Measurements from ENCODE around the gene RGPD3. TPM values are rescaled to one million over a fixed set of nuclear protein-coding genes. Genes with fewer than 3 reads are reported as not detected.
"Not testable (repeated sequence)": the region's sequence is repeated elsewhere in the genome, so short reads cannot be mapped to it uniquely, and the experiment has no call there.

RGPD3 gene
- total RNA-seq, 1 donor from 2014 or later, result 0.55 TPM

DNA sequence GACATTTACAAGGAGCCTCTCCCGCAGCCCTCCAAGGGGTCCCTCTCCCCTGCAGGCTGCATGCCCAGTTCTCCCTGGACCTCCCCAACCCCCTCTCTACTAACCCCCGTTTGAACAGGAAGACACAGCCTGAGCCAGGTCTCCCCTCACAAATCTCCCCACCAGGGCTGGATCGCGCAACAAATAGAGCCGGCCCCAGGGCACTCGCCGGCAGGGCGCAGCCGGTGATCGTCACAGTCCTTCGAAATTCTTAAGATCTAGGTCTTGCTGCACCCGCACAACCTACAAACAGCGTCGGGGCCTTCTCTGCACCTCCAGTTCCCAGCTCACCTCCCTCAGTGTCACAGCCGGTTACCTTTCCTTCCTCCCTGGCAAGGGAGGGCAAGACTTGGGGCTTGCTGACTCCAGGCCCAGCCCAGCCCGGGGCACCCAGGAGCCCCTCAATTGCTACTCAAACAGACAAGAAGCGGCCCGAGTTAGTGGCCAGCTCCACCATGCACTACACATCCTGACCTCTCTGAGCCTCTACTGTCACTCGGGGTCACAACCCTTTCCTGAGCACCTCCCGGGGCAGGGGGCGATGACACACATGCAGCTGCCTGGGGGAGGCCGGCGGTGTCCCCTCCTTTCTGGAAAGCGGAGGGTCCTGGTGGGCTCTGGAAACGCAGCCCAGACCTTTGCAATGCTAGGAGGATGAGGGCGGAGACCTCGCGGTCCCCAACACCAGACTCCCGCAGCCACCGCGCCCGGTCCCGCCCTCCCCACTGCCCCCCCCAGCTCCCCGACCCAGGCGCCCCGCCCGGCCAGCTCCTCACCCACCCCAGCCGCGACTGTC, 18.6 kb upstream of the RGPD3 start, which contains the start of gene CD8B2:
Gene CD8B2 (plus strand): TSS at position 814 of the 835 bp plus-strand sequence. CDS start 63 bp downstream, outside the sequence.
- DNase-seq (ENCODE audit: low read depth), result not testable (repeated sequence)

DNA sequence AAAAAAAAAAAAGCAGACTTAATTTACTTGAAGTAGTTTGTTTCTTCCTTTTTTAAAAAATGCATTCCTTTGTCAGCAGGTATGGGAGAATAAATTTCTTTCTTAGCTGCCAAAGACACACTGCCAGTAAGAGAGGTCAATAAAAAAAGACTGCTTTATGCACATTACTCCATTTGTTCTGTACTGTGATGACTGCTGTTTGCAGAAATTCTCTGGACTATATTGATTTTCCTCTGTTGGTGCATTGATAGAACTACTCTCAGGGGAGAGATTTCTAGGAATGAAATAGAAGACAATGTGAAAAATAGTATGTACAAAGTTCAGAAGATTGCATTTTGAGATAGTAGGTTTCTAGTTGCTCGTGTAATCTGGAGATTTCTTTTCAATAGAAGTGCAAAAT, 11.3 kb upstream of the RGPD3 start:
- not testable (repeated sequence) for DNase-seq (ENCODE audit: low read depth)

DNA sequence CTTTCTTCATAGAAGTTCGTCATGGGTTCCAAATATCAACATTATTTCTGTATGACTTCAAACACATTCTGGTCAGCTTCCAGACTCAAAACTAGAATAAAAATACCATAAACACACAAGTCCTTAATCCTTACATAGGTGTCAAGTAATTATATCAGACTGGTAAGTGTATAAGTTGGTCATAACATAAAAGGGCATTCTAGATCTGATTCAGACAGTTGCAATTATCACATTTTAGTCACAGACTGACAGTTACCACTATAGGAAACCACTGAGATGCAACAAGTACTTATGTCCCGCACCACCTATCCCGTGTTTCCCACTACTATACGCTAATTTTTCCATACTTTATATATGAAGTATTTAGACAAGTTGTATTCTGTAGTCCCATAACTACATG, 9.4 kb upstream of the RGPD3 start:
- DNase-seq (ENCODE audit: low read depth), result not testable (repeated sequence)

DNA sequence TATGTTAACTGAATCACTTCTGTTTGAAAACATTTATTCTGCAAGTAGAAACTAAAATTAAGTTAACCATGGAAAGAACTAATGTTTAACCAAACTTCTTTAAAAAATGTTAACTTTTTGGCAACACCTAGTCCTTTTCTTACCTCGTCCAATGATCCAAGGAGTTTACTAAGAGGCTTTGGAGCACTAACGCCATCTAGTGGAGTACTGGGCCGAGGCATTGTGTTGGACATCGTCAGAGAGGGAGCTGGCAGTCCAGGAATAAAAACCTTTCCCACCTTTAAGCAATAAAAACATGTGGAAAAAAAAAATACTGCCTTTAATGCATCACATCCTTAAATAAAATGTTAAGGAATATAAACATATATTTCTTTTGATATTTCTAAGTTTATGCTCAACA, 2.4 kb upstream of the RGPD3 start:
- DNase-seq (ENCODE audit: low read depth), result not testable (repeated sequence)

DNA sequence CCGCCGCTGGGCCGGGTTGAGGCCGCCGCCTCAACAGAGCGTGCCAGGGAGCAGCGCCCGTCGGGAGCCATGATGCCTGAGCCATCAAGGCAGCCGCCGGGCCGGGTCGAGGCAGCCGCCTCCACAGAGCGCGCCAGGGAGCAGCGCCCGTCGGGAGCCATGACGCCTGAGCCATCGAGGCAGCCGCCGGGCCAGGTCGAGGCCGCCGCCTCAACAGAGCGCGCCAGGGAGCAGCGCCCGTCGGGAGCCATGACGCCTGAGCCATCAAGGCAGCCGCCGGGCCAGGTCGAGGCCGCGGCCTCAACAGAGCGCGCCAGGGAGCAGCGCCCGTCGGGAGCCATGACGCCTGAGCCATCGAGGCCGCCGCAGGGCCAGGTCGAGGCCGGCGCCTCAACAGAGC, 697 bp downstream of the RGPD3 start:
- DNase-seq (ENCODE audit: low read depth), result not testable (repeated sequence)

DNA sequence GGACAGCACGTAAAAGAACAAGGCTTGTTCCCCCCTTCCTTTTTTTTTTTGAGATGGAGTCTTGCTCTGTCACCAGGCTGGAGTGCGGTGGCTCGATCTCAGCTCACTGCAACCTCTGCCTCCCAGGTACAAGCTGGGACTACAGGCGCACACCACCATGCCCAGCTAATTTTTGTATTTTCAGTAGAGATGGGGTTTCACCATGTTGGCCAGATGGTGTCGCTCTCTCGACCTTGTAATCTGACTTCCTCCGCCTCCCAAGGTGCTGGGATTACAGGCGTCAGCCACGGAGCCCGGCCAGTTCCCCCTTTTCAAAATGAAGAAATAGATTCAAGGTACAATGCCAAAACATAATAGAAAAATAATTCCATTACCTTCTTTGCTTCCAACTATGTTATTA, 6.3 kb downstream of the RGPD3 start:
- DNase-seq (ENCODE audit: low read depth), result not testable (repeated sequence)

DNA sequence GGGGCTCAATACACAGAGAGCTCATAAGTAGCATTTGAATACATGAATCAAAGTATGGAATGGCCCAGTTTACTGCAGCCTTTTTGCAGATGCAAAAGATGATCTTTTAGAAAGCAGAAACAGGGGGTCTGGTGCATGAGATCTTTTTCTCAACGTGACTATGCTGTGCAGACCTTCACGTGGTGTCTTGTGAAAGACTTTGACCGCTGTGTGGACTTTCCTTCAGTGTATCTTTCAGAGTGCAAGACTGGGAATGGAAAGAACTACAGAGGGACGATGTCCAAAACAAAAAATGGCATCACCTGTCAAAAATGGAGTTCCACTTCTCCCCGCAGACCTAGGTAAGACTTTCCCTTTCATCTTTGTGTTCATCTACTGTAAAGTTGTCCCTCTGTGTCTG, 77.5 kb downstream of the RGPD3 start:
- not testable (repeated sequence) for DNase-seq (ENCODE audit: low read depth)

DNA sequence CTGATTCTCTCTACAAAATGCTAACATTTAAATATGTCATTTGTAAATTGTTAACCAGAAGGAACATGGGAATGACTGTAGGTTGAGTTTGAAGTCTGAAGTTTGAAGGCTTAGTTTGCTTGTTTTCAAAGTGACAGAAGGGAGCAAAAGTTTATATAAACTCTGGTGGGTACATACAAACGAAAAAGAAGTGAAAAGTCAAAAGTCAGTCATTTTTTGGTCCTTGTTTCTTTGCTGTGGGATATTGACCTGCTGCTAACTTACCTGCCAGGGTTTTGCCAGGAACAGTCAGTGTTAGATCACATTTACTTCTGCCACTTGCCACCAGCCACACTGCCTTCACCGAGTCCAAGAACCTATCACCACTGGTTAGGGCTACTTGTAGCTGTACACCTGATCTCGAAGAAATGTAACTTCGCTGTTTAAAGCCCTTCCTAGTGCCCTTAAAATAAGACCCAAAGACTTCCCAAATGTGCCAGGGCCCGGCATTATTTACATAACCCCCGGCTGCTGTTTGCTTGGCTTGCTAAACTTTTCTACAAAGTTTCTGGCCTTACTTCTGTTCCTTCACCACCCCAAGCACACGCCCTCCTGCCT, 79.3 kb downstream of the RGPD3 start:
- not testable (repeated sequence) for DNase-seq (ENCODE audit: low read depth)

DNA sequence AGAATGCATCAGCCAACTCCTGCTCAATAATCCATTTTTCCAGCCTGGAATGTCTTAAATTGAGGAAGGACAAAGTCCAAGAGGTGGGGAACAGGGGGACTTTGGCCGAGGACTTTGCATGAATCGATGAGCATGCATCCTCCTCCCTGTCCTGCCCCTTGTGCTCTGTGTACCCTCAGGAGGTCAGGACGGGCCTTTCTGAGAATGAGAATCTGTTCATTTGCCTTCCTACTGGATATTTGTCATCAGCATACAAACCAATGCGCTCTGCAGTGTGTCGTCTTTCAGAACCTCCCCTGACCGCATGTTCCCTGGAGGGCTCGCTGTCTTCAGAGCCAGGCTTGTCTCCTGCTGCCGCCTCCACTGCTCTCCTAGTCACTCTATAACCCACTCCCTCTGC, 83.7 kb downstream of the RGPD3 start:
- not testable (repeated sequence) for DNase-seq (ENCODE audit: low read depth)

DNA sequence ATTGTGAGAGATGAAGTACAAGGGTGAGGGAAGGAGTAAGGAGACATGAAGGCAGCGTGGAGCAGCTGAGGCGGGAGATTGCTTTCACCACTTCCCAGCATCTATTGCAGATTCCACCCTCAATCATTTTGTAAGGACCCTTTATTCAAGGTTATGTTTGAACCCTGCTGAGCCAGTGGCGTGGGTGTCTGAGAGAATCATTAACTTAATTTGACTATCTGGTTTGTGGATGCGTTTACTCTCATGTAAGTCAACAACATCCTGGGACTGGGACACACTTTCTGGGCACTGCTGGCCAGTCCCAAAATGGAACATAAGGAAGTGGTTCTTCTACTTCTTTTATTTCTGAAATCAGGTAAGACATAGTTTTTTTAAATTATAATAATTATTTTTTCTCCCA, 86.3 kb downstream of the RGPD3 start:
- DNase-seq (ENCODE audit: low read depth), result not testable (repeated sequence)

DNA sequence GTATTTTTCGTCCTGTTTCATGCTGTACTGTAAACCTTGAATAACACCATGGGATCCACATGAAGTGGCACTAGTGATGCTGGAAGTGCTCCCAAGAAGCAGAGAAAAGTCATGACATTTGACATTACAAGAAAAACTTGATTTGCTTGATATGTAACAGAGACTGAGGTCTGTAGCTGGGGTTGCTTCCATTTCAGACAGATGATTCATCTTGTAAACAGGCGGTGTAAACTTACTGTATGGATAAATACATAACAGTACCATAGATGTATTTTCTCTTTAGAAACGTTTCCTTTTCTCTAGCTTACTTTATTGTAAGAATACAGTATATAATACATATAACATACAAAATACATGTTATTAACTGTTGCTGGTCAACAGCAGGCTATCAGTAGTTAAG, 88.6 kb downstream of the RGPD3 start:
- DNase-seq (ENCODE audit: low read depth), result not testable (repeated sequence)

DNA sequence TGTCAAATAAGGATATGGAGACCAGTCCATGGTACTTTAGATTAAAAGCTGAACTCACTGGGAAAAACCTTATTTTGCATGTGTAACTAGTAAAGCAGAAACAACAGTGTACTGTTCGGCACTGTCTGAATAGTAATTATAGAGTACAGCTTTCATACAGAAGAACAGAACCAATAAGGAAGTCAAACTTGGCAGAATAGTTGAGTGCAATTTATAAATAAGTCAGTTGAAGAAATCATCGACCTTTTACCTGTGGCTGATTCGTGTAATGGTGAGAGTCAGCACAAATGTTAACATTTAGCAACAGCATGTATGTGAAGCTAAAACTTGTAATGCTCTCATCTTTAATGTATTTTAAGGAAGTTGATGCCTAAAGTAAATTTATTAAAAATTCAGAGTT, 99.0 kb downstream of the RGPD3 start:
- not testable (repeated sequence) for DNase-seq (ENCODE audit: low read depth)

DNA sequence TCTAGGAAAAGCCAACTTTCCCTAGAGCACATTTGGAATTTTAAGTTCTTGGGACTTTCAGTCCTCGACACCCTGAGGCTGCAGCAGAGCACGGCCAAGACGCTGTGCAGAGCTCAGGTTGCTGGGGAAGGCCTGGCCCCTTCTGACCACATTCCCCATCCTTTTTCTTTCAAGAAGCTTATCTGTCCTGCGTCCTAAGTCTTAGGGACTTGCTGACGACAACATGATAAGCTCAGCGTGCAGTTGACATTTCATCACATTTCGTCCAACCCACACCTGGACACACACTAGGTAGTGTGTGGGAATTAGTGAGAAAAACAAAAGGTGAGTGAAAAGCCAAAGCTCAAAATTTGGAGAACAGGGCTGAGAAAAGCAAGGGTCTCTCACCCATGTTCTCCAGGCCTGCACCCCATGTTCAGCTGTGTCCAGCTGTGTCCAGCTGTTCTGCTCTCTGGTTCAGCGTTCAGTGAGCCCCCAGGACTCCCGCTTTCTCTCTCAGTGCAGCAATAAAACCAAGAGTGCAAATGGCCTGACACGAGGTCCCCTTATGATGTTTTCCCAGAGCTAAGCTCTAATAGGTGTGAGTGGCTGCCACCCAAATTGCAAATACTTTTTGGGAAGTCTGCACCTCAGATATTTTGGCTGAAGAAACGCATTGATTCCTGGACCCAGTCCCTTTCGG, 101.9 kb downstream of the RGPD3 start:
- DNase-seq (ENCODE audit: low read depth), result no peak

DNA sequence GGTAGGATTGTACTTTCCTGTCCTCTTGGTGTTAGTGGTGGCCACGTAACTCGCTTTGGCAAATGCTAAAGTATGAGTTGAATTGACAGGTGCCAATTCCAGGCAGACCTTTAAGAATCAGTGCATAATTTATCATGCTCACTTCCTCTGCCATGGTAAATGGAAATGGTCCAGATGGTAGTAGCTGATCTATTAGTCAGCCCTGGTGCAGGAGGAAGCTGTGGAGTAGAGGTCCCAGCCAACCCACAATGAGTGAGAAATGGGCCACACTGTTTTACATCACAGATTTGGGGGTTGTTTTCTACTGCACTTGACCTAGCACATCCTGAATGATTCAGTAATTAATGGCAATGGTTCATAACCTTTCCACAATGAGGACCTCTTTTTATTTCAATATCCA, 104.4 kb downstream of the RGPD3 start:
- DNase-seq (ENCODE audit: low read depth), result no peak

DNA sequence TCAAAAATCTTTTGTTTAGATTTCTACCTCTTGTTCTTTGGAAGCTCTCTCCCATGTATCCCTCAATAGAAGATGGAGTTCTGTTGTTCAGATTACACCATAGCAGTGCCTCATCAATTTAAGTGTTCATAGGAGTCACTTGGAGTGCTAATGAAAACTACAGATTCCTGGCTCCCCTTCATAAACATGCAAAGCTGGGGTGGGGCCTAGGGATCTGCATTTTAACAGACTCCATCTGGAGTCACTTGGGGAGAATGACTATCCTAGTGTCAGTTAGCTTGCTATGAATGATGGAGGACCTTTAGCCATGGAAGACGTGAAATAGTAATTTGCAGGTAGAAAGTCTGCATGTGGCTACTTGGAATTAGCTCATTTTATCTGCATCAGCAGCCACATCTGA, 105.4 kb downstream of the RGPD3 start:
- DNase-seq (ENCODE audit: low read depth), result no peak

DNA sequence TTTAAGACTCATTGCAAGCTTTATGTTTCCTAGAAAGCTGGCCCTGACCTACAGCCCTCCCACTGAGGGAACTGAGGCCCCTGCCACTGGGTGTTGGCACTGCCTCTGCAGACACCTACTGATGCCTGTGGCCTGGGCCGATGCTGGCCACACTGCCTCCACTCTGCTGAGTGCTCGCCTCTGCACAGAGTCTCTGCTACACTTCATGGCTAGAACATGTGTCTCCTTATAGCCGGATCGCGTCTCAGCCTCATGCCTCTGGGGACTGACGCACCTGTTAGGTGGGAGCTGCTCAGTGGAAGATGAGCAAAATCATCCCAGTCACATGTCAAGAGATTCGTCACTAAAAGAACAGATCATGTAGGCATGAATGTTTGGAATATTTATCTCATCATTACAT, 108.7 kb downstream of the RGPD3 start:
- no peak for DNase-seq (ENCODE audit: low read depth)

DNA sequence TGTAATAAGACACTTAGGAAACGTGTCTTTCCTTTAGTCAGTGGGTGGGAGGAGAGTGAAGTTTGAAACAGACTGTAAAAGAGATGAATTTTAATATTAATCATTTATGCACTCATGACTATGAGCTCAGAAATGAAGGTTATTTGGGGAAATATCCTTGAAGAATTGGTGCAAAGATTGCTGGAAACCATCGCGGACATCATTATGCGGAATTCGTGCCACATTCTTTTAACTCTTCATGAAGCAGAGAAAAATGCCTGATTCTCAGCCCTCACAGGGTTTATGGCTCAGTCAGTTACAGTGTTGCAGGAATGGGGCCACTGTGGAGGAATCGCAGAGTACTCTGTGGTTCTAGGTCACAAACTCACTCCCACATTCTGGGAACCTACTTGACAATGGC, 109.7 kb downstream of the RGPD3 start:
- no peak for DNase-seq (ENCODE audit: low read depth)

DNA sequence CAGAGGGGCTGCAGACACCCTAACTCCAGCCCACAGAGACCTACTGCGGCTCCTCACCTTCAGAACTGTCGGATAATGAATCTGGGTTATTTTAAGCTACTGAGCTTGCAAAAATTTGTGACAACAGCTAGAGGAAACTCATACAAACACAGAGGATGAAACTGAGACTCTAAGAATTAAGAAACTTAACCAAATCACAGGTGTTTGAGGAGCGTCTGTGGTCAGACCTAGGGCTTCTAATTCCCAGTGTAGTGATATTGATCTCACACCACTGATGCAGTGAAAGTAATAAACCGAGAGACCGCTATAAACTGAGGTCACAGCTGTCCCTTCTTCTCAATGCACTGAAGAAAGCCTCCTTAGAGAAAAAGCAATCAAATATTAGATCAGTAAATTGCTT, 110.1 kb downstream of the RGPD3 start:
- no peak for DNase-seq (ENCODE audit: low read depth)

DNA sequence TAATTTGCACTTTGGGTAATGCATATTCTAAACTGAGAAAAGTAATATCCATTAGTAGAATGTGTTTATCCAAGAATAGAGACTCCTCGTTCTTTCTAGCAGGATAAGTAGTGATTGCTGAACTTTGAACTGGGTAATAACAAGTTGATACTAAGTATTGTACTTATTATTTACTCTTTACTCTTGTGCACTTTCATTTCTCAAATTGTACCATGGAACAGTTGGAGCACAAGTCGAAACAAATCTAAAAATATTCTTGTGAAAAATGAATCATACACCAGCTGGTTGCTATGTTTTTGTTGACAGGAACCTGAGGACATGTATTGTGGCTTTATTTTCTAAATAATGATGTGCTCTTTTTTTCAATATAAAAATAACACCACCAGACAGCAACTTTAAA, 111.9 kb downstream of the RGPD3 start:
- DNase-seq (ENCODE audit: low read depth), result no peak

DNA sequence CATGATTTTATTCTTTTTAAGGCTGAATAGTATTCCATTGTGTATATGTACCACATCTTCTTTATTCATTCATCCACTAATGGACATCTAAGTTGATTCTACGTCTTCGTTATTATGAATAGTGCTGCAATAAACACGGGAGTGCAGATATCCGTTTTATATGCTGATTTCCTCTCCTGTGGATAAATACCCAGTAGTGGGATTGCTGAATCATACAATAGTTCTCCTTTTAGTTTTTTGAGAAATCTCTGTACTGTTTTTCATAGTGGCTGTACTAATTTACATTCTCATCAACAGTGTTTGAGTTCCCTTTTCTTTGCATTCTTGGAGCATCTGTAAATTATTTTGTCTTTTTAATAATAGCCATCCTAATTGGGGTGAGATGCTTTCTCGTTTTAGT, 114.5 kb downstream of the RGPD3 start:
- no peak for DNase-seq (ENCODE audit: low read depth)

DNA sequence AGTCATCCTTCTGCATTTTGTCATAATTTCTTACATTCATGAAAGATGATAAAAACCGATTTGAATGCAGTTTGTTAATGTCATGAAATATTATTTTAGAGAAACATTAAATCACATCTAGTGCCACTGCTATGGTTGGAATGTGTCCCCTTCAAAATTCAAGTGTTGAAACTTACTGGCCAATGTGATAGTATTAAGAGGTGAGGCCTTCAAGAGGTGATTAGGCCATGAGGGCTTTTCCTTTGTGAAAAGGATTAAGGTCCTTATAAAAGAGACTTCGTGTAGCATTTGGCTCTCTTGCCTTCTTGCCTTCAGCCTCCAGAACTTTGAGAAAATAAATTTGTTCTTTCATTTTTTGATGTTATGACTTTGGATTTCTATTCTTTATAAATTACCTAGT, 117.2 kb downstream of the RGPD3 start:
- DNase-seq (ENCODE audit: low read depth), result no peak

DNA sequence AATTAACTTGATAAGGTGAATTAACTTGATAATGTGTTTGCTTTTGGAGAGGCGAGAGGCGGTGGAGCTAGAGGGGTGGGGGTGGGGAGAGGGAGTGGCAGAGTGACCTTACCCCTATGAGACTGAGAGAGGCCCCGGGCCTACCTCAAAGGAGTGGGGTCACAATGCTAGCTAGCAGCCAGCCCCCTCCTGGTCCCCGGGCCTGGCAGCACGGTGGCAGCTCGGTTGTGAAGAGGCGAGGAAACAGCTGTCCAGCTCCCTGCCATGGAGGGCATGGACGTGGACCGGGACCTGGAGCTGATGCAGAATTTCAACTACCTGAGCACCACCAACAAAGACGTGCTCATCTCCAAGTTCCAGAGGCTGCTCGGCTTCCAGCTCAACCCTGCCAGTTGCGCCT, 123.9 kb downstream of the RGPD3 start:
- DNase-seq (ENCODE audit: low read depth), result no peak

DNA sequence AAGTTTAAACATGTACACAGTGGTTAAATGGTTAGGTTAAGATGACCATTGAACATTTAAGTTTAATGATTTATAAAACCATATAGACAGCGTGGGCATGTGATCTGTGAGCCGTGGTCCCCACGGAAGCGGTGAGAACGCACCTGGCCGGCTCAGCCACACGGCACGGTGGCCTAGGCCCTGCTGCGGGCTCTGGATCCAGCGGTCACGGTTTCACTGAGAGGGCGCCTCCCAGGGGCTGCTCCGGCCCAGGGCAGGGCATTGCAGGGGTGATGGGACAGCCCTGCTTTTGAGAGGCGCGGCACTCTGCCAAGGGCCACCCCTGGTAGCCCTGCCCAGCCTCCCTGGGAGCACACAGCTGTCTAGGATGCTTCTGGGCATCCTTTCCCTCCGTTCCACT, 124.9 kb downstream of the RGPD3 start:
- no peak for DNase-seq (ENCODE audit: low read depth)

All from renal cortical epithelial cell (primary cell).